ENCODE results near the gene GMFB.

GMFB gene

GRCh38 chr14:54493293-54493692 lies 4.5 kb upstream of the GMFB start:
- in situ Hi-C loops (cut with MboI; ENCODE audit: low sequenced_read_pairs), result no loop called here

DNA sequence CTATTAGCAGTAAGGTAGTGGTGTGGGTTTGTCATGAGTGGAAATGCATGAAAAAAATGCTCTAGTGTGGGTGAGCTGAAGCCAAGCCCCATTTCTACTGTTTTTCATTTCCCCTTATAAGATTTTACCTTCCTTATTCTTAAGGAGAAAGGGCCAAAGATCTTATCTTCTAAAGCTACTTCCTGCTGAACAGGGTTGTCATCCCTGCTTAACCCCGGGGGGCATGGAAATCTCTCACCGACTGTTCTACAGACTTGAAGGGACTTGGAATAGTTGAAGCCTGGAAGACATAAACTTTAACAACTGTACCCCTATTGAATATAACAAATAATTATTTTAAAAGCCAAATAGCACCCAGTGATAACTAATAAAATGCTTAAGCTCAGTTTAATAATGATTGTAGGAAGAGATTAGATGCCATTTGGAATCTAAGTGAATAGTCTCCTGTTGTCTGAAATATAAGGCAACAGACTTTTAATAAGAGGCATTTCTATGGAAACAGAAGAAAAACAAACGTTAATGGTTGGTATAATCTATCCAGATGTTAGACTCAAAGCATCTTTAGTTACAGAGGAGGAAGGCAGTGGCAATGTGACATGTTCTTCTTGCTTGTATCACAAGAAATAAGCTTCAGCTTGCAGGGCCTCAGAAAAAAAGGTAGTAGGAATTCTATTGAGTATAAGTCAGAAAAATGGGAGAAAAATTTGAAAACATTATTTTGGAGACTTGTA lies 1.8 kb upstream of the GMFB start:
- in situ Hi-C loops (cut with MboI; ENCODE audit: low sequenced_read_pairs), result no loop called here

- in situ Hi-C loops (cut with MboI; ENCODE audit: low sequenced_read_pairs), result no loop called here
Observed at GRCh38 chr14:54489731-54490444, 1.1 kb upstream of the GMFB start.

DNA sequence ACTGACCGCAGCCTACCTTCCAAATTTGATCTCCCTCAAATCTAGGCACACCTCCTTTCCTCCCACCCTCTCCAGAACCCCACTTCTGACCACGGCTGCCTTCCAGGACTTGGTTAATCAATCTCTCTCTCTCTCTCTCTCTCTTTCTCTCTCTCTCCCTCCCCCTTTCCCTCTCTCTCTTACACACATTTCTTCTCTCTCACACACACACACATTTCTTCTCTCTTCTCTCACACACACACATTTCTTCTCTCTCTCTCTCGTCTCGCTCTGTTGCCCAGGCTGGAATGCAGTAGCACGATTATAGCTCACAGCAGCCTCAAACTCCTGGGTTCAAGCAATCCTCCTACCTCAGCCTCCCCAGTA lies 521 bp upstream of the GMFB start:
- in situ Hi-C loops (cut with MboI; ENCODE audit: low sequenced_read_pairs), result no loop called here

- in situ Hi-C loops (cut with MboI; ENCODE audit: low sequenced_read_pairs), result no loop called here
Observed at GRCh38 chr14:54488318-54488645, 498 bp downstream of the GMFB start.

- in situ Hi-C loops (cut with MboI; ENCODE audit: low sequenced_read_pairs), result no loop called here
Observed at GRCh38 chr14:54487771-54488170, 1.0 kb downstream of the GMFB start.

DNA sequence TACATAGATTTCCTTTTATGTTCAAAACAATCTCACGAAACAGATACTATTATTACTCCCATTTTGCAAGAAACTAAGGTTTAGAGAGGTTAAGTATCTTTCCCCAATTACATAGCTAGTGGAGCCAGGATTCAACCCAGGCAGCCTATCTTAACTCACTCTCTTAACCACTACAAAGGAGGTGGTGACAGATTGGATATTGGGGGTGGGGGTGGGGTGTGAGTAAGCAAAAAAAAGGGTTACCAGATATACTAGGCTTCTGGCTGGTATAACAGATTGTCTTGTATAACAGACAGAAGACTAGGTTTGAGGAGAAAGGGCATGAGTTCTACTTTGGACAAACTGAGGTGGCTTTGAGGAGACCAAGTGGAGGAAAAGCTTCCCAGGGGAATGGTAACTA lies 2.1 kb downstream of the GMFB start:
- in situ Hi-C loops (cut with MboI; ENCODE audit: low sequenced_read_pairs), result no loop called here

DNA sequence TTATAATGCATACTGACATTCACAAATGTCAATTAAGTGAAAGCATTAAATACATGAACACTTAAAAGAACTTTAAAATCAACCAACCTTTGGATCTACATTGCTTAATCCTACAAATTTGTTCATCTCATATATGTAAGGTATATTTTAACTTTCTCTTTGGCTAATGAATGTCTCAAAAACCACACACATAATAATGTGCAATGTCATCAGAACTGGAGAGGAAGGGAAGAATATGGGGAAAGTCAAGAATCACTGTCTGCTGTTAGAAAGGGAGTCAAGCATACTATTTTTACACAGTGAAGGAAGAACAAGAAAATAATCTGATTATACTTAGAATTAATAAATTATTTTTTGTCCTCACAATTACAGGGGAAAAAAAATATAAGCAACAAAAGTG lies 4.9 kb downstream of the GMFB start:
- in situ Hi-C loops (cut with MboI; ENCODE audit: low sequenced_read_pairs), result no loop called here

GRCh38 chr14:54483073-54483745 lies 5.6 kb downstream of the GMFB start:
- in situ Hi-C loops (cut with MboI; ENCODE audit: low sequenced_read_pairs), result no loop called here

GRCh38 chr14:54481695-54482094 lies 7.1 kb downstream of the GMFB start:
- in situ Hi-C loops (cut with MboI; ENCODE audit: low sequenced_read_pairs), result no loop called here

- in situ Hi-C loops (cut with MboI; ENCODE audit: low sequenced_read_pairs), result no loop called here
Observed at GRCh38 chr14:54480830-54481562, 7.8 kb downstream of the GMFB start.

- in situ Hi-C loops (cut with MboI; ENCODE audit: low sequenced_read_pairs), result no loop called here
Observed at GRCh38 chr14:54478636-54479215, 10.1 kb downstream of the GMFB start.

- in situ Hi-C loops (cut with MboI; ENCODE audit: low sequenced_read_pairs), result no loop called here
Observed at GRCh38 chr14:54475911-54476310, 12.9 kb downstream of the GMFB start.

GRCh38 chr14:54475187-54475899 lies 13.4 kb downstream of the GMFB start:
- in situ Hi-C loops (cut with MboI; ENCODE audit: low sequenced_read_pairs), result no loop called here

DNA sequence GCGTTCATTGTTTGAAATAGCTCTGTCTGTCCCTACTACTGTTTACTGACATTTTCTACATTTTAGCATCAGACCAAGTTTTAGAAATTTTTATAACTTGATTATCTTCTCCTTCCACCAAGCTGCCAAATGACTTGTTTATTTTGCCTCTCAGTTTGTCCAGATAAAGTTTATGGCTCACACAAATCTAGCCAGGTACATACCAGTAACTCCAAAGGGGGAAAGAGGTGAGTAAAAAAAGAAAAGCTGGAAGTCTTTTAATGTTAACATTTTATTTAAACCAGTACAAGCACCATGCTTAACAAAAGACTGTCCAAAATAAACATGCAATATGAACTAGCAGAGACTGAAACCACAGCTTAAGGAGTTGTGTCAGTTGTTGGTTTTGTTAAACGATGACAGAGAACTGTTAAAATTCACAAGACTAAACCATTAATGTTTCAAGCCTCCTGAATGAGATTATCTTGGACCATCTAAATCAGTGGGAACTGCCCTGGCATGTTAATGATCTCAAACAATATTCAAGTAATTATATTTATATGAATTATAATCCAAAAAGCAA lies 14.5 kb downstream of the GMFB start:
- in situ Hi-C loops (cut with MboI; ENCODE audit: low sequenced_read_pairs), result no loop called here

GRCh38 chr14:54472315-54472714 lies 16.5 kb downstream of the GMFB start:
- in situ Hi-C loops (cut with MboI; ENCODE audit: low sequenced_read_pairs), result no loop called here

DNA sequence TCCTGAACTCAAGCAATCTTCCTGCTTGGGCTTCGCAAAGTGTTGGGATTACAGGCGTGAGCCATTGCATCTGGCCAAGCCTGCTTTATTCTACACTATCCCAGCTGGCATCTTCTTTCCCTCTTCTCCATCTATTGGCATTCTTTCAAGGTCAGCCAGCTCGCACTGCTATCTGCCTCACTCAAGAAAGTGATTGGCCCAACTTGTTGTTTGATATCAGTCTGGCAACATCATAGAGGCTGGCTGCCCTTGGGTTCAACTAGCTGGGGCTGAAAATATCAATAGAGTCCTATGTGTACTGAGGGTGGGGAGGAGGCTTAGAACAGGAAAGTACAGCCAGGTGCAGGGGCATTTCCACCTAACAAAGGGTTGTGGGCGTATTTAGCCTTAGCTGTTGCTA lies 17.1 kb downstream of the GMFB start:
- in situ Hi-C loops (cut with MboI; ENCODE audit: low sequenced_read_pairs), result no loop called here

GRCh38 chr14:54470701-54471100 lies 18.1 kb downstream of the GMFB start:
- in situ Hi-C loops (cut with MboI; ENCODE audit: low sequenced_read_pairs), result no loop called here

DNA sequence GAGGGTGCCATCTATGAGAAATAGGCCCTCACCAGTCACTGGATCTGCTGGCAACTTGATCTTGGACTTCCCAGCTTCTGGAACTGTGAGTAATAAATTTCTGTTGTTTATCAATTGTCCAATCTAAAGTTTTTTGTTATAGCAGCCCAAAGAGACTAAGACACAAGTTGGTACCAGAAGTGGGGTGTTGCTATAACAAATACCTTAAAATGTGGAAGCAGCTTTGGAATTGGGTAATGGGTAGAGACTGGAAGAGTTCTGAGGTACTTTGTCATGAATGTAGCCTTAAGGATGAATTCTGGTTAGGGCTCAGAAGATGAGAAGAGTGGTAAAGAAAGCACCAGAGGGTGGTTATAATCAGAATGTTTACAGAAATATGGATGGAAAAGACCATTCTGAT lies 21.5 kb downstream of the GMFB start:
- in situ Hi-C loops (cut with MboI; ENCODE audit: low sequenced_read_pairs), result no loop called here

- in situ Hi-C loops (cut with MboI; ENCODE audit: low sequenced_read_pairs), result no loop called here
Observed at GRCh38 chr14:54465654-54466053, 23.1 kb downstream of the GMFB start.

Measured in HL-60/S4 treated with retinoic acid at 250 ng/mL for 4 days and 3 days (cell line).